Stimulated activated CD4-positive, alpha-beta T cell treated with anti-CD3 and anti-CD28 coated beads, Interleukin-12 subunit alpha, Interleukin-12 subunit beta, amount 100 ng/mL, for 48 hours (primary cell): ENCODE results near the gene TMC8.

Experiments used
- DNase-seq, 3 donors: peaks; one replicate each; pipeline ENCODE4 v3.0.0-alpha.2; 2020; ENCODE audit warnings: low read depth in 2 of 3, low spot score in 1 of 3

The TMC8 gene

DNA sequence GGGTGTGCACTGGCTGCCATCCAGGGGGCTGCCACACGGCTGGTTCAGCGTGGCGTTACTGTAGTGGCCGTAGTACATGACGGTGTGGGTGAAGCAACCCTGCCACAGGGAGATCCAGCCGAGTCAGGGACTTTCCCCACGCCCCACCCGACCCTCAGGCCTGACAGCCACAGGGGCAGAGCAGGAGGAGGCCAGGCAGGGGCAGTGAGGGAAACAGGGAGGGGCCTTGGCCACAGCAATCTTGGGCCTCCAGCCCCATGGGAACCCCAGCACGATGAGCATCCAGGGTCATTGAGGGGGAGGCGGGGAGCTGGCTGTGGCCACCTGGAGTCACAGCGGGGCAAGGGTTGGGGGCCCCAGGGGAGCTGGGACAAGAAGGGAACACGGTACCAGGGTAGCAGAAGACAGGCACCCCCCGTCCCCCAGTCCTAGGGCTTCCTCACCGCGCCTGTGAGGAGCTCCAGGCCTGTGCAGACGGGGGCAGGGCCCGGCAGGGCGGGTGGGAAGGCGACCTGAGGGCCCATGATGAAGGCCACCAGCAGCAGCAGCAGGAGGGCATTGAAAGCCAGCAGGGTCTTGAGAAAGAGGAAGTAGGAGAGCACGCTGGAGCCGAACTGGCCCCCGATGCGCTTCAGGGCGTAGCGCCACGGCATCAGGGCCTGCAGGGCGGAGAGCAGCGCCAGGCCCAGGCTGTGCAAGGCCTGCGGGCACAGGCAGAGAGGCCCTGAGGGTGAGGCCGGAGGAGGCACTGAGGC is 6.3 kb upstream of the TMC8 start:
- DNase-seq = no peak

GRCh38 chr17:78124836-78125137 is 5.8 kb upstream of the TMC8 start:
- DNase-seq = no peak

GRCh38 chr17:78125138-78125913 is 5.2 kb upstream of the TMC8 start:
- DNase-seq = no peak

DNA sequence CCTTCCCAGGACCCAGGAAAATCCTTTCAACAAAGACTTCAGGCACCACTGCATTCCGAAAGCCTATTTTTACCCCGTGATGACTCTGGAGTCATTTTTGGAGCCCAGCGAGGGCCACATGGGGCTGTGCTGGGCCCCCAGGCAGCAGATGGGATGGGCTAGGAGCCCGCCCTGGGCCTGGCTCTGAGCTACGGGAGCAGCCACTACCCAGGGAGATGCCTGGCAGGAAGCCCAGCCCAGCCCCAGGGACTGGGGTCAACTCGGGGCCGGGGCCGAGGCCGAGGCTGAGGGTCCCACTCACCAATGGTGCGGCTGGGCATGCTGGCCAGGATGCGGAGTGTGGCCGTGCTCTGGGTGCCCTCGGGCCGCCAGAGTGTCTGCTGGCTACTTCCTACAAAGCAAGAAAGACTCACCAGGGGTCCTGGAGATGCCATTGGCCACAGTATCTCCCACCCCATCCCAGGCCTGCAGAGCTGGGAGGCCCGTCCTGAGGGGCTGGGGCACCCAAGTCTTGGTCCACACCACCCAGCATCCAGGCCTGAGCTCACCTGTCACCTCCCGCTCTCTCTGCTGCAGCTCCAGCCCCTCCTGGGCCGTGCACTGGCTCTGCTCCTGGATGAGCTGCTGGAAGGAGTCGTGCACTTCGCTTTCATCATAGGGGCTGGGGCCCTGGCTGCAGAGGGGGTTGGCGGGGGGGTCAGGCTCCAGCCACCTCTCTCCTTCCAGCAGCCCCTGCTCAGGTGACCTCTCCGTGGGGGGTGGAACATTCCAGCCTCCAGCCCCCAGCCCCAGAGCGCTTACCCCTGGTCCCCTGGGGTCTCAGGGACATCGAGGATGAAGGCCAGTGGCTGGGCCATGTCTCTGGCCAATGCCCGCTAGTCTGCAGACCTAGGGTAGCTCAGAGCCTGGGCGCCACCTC is 4.3 kb upstream of the TMC8 start:
- DNase-seq = no peak

DNA sequence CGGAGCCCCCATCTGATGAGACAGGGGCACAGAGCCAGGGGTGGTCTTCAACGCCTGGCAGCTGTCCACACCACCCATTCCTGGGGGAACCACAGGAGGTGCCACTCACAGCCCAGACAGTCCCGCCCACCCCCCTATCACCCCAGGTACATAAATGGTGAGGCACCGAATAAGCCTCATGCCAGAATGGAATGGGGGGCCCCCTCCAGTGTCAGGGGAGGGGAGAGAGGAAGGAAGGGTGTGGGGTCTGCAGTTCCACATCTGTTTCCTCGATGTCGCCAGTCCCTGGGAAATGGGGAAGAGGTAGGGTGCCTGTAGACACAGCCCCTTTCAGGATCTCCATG is 3.7 kb upstream of the TMC8 start:
- DNase-seq = no peak

DNA sequence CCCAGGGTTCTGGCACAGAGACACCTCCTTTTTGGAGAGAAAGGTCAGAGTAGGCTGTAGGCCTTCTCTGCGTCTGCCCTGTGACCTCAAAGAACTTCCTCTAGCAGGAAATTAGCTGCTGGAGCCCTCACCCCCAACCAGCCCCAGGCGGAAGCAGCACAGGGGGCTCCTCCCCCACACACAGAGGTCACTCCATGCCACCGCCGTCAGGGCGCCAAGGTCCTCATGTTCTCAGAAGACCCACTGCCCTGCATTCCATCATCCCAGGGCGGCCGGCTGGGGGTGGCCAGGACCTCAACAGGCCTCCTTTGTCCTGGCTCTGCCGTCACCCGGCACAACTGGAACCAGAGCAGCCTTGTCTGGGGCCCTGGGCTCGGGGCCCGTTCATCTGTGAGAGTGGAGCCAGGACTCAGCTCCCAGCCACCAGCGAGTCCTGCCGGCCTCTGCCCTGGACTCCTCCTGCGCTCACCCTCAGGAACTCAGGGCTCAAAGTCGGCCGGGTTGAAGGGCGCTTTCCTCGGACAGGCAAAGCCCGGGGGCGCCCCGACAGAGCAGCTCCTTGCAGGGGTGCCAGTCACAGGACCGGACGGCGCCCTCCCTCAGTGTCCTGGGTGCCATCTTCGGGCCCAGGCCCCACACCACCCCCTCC is 3.2 kb upstream of the TMC8 start:
- no peak for DNase-seq

DNA sequence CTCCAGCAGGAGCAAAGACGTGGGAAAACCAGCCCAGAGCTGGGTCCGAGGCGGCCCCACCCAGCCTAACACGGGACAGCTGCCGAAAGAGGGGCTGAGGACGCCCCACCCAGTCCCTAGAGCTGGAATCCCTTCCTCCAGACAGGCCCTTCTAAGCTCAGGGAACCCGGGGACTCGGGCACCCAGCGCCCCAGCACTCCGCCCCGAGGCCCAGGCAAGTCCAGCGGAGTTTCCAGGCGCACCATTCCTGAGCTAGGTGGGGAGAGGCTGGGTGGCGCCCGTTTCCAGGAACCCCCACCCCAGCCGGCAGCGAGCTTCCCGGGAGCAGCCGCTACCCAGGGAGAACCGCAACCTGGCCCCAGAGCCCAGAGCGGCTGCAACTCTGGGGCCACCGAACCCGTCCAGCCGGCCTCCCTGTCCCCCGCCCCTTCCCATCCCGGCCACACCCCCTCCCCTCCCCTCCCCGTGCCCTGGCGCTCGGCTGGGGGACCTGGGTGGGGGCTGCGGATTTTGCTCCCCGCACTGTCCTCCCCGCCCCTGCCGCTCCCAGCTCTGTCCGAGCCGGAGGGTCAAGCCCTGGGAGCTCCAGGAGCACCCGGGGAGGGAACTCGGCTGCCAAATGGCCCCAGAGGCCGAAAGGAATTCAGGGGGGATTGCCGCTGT is 2.6 kb upstream of the TMC8 start:
- DNase-seq = no peak

DNA sequence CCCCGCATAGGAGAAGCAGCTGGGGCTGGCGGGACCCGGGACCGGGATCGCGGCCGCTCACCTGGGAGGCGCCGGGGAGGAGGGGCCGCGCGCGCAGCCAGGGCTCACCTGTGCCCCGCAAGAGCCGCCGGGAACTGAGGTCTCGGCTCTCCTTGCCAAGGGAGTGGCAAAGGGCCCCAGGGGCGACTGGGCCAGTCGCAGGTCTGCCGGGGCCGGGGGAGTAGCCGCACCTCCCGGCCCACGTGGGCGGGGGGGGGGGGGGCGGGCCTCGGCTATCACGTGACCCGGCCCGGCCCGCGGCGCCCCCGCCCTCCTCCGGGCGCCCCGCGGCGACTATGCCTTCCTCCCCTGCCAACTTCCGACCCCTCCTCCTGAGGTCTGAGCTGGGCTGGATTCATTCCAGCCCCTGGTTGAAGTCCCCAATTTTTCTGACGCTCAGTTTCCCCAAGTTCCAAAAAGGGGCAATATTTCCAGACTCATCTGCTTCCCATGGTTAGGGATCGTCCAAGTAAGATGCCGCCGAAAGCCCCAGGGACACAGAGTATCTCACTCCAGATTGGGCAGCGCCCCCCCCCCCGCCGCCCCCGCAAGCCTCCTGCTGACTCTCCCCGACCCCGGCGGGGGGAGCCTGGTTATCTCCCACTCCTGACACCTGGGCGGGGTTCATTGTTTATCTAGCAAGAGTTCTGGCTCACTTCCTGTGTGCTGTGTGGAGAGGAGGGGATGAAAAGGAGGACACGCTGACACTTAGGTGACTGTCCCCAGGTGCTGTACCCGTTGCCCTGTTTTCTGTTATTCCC is 1.8 kb upstream of the TMC8 start, which contains the start of gene TMC6:
Gene TMC6 (minus strand): TSS at position 205 of the 800 bp plus-strand sequence. CDS start 1,923 bp downstream, outside the sequence.
- peak in 1 of 3 donors; percentile 57 for DNase-seq

GRCh38 chr17:78129351-78130089 is 1.1 kb upstream of the TMC8 start:
- DNase-seq = no peak

GRCh38 chr17:78130090-78130436 is 508 bp upstream of the TMC8 start:
- DNase-seq = no peak

GRCh38 chr17:78131172-78132083 is 857 bp downstream of the TMC8 start:
- no peak for DNase-seq

DNA sequence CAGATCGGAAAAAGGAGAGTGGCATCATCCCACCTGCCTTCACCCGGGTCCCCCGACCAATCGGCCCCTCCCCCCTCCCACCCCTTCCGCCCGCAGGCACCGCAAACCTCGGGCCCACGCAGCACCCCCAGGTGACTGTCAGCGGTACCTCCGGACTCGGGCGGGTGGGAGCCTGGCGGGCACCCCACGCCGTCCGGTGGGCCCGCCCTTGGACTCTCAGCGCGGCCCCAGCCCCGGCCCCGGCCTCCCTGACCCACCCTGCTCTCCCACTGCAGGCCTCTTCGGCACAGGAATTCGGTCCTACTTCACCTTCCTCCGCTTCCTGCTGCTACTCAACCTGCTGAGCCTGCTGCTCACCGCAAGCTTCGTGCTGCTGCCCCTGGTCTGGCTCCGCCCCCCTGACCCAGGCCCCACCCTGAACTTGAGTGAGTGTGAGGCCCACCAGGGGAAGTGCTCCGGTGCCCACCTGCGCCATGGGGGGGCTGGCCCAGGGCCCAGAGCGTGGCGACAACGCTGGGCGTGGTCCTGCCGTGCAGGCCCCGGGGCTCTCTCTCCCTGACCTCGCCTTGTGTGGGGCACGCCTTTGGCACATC is 1.6 kb downstream of the TMC8 start:
- DNase-seq = no peak

GRCh38 chr17:78132767-78133178 is 2.2 kb downstream of the TMC8 start:
- no peak for DNase-seq

DNA sequence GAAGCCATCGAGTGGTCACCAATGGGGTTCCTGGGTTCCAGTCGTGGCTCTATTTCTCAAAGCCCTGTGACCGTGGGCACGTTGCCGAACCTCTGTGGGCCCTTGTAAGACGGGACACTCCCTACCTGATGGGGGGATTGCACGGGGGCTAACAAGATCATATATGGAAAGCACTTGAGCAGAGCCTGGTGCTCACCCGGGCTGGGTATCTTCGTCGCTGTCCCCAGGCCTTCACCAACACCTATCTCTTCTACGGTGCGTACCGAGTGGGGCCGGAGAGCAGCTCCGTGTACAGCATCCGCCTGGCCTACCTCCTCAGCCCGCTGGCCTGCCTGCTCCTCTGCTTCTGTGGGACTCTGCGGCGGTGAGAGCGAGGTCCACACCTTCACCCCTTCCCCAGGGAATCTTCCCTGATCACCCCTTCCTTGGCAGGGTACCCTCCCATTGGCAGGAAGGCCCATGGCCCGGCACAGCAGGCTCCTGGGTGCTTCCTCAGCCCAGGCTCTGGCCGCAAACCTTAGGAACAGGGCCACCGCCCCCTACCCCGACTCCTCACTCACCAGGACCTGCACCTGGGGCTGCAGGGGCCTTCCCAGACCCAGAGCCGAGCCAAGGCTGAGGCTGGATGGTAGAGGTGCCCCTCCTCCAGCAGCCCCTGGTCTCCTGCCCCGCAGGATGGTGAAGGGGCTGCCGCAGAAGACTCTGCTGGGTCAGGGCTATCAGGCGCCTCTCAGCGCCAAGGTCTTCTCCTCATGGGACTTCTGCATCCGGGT is 2.8 kb downstream of the TMC8 start:
- no peak for DNase-seq

DNA sequence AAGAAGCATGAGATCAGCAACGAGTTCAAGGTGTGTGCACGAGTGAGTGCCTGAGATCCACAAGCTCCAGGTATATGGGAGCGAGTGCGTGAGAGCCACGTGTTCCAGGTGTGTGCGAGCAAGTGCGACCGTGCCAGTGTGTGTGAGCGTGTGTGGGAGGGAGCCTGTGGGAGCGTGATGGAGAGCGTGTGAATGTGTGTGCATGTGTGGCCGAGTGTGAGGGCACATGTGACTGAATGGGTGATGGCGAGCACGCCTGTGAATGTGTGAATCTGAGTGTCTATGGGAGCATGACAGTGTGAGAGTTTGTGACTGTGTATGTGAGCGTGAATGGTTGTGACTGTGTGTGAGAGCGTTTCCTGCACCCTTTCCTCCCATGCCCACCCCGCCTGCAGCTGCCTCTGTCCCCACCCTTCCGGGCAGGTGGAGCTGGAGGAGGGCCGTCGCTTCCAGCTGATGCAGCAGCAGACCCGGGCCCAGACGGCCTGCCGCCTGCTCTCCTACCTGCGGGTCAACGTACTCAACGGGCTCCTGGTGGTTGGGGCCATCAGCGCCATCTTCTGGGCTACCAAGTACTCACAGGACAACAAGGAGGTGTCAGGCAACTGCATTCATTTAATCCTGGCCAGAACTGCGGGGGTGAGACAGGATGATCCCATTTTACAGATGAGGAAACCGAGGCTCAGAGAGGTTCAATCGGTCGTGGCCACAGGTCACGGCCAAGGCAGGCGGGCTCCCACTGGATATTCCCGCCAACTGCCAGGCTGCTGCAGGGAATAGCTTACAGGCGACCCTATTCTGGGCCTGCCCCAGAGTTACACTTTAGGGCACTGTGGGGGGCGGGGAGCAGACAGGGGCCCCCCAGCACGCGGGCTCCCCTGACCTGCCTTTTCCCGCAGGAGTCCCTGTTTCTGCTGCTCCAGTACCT is 3.7 kb downstream of the TMC8 start:
- peak; percentile 62 to 68 (median 64) for DNase-seq

- DNase-seq = no peak
Observed at GRCh38 chr17:78134899-78135385, 4.4 kb downstream of the TMC8 start.
